ENCODE results near the gene LGALS12.

Gene LGALS12

DNA sequence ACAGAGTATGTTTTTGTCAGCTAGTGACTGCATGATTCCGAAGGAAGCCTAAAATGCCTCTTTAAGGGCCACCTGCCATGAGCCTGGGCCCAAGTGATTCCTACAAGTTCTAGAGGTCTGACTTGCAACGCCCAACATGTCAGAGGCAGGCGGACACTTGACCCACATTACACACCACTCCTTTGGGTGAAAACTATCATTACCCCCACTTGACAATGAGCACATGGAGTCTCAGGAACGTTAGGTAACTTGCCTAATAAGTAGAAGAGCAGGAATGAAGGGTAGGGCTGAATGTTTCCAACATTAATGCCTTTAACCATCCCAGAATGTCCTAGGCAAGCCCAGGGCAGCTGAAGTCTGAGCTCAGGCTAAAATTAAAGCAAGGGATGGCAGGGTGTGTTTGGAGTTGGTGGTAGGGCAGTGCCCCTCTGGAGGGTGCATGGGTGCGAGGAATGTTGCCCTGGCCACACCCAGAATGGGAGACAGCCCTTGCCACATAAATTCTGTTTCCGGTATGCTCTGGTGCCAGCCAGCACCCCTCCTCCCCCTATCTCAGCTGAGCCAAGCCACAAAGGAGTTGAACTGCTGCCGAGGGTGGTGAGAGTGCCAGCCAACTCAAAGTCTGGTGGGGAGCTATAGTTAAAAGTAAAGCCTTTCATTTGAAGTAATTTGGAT lies 54.8 kb downstream of the LGALS12 start:
- no peak for DNase-seq (ENCODE audit: low read depth in 2 of 2)

DNA sequence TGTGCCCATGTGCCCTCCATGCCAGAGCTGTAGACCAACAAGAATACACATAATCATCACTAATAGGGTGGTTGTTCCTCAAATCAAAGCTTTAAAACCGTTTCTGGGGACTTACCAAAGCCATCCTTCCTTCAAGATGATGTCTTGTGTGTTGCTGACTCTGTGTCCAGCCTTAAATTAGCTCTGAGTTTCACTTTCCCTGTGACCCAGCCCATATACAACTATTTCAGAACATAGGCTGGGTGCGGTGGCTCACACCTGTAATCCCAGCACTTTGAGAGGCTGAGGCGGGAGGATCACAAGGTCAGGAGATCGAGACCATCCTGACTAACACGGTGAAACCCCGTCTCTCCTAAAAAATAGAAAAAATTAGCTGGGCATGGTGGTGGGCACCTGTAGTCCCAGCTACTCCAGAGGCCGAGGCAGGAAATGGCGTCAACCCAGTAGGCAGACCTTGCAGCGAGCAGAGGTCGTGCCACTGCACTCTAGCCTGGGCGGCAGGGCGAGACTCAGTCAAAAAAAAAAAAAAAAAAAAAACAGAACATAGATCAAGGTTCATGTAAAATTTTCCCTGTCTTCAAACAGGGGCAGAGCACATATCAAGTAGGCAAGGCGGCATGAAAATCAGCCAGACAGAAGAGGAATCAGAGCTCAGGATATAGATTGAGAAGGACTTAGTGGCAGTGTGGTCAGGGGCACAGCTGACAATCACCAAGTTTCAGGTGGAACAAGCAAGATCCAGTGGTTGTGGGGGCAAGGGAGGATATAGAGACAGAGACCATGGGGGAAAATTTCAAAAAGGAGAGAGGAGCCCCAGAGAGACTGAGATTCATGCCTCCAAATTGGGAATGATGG lies 57.5 kb downstream of the LGALS12 start, which contains the start of gene PLAAT2:
Gene PLAAT2, minus strand, starts transcription at position 179 of the 855 bp plus-strand sequence. Its CDS starts 55 bp downstream, at position 124.
- DNase-seq (ENCODE audit: low read depth in 2 of 2) = no peak

- DNase-seq (ENCODE audit: low read depth in 2 of 2) = no peak
These were observed 58.3 kb downstream of the LGALS12 start for GRCh38 chr11:63564056-63564774.

- no peak for DNase-seq (ENCODE audit: low read depth in 2 of 2)
These were observed 59.0 kb downstream of the LGALS12 start for GRCh38 chr11:63564784-63565350.

All from stimulated activated CD8-positive, alpha-beta memory T cell treated with anti-CD3 and anti-CD28 coated beads, Interleukin-2, amount 100 ng/mL, for 1 hour (primary cell).